HepG2 (cell line): Measurements from ENCODE around the gene ACADVL. TPM values are rescaled to one million over a fixed set of nuclear protein-coding genes. Genes with fewer than 3 reads are reported as not detected.
A peak's percentile ranks its signal among the peaks of the same experiment; 100 is the strongest.

Experiments
- ATAC-seq: fragments of 200-7000 bp; cut with Tn5 transposase; 3 replicates; pipeline ENCODE4 v1.9.1; 2020; ENCODE audit warnings: mild to moderate bottlenecking, moderate library complexity
- BruUV-seq: library from RNA; stranded (reverse); fragments of 400-500 nt; replicated peaks from 2 replicates; lab custom pipeline; 2021; lab: Mats Ljungman, UMichigan
- CTCF ChIA-PET: fragments of 300-600 bp; formaldehyde crosslinking; extraction: SDS; loops from one replicate; lab custom pipeline; 2021; ENCODE audit warnings: low total read pairs, inconsistent platforms, low intra/inter-chr PET ratio; lab: Yijun Ruan, JAX
- POLR2A ChIA-PET: fragments of 350-600 bp; sonication (Branson Sonifier 250); formaldehyde crosslinking; loops from one replicate; lab custom pipeline; 2020; ENCODE audit warnings: antibody characterized with exemption, inconsistent platforms; lab: Yijun Ruan, JAX
- DNase-seq: peaks from one replicate; pipeline ENCODE4 v3.0.0-alpha.2; 2015; ENCODE audit warnings: low spot score
- FAIRE-seq: peaks from 3 replicates; lab custom pipeline; 2011; peaks lifted over from hg19 to GRCh38; lab: Jason Lieb, UNC
- H2AFZ ChIP-seq: one replicate; pipeline ENCODE4 v1.6.1; 2011; ENCODE audit warnings: low read length, inconsistent platforms
- H3K27ac ChIP-seq: fragments of 300-600 bp; 3 replicates; pipeline ENCODE4 v1.8.0; 2011; ENCODE audit warnings: mixed run types, mild to moderate bottlenecking, mixed read lengths, low read length, inconsistent platforms; ENCODE audit not compliant: insufficient read depth; ENCODE audit errors: extremely low read length
- H3K27me3 ChIP-seq, 2 experiments: fragments of 200-600 bp in 1 of 2; 2 replicates in 1 of 2; 3 replicates in 1 of 2; pipeline versions ENCODE4 v1.6.0 to v1.8.0; 2011; ENCODE audit warnings: low read length in 2 of 2, mild to moderate bottlenecking in 2 of 2, moderate library complexity in 2 of 2, inconsistent platforms in 1 of 2; ENCODE audit not compliant: insufficient read depth in 2 of 2, control insufficient read depth in 1 of 2
- H3K36me3 ChIP-seq, 2 experiments: fragments of 200-600 bp in 1 of 2; replicated peaks in 1 of 2; 2 replicates in 1 of 2; 3 replicates in 1 of 2; pipeline versions ENCODE4 v1.5.1 to v1.8.0; 2011; ENCODE audit warnings: low read length in 2 of 2, inconsistent platforms in 1 of 2; ENCODE audit not compliant: insufficient read depth in 2 of 2, control insufficient read depth in 1 of 2
- H3K4me1 ChIP-seq: 2 replicates; pipeline ENCODE4 v1.5.1; 2012; ENCODE audit warnings: low read length, inconsistent platforms; ENCODE audit not compliant: insufficient read depth
- H3K4me2 ChIP-seq: 2 replicates; pipeline ENCODE4 v1.6.0; 2011; ENCODE audit warnings: low read depth, low read length, inconsistent platforms
- H3K4me3 ChIP-seq, 3 experiments: fragments of 200-600 bp in 1 of 3; sonication (generic), shearing (Covaris generic) in 1 of 3; replicated peaks in 1 of 3; 2 replicates each; pipeline ENCODE4 v1.5.1; 2011 to 2016; ENCODE audit warnings: low read length in 3 of 3, inconsistent platforms in 2 of 3, low read depth in 2 of 3, mild to moderate bottlenecking in 2 of 3, control low read depth in 1 of 3, mixed read lengths in 1 of 3; ENCODE audit not compliant: insufficient read depth in 1 of 3
- H3K79me2 ChIP-seq: one replicate; pipeline ENCODE4 v1.6.1; 2011; ENCODE audit warnings: low read length, inconsistent platforms; ENCODE audit not compliant: insufficient read depth
- H3K9ac ChIP-seq: 2 replicates; pipeline ENCODE4 v1.6.0; 2011; ENCODE audit warnings: mild to moderate bottlenecking, low read depth, low read length, inconsistent platforms; ENCODE audit not compliant: insufficient read depth
- H3K9me3 ChIP-seq: 2 replicates; pipeline ENCODE4 v1.5.1; 2012; ENCODE audit warnings: mild to moderate bottlenecking, low read length
- H4K20me1 ChIP-seq: 2 replicates; pipeline ENCODE4 v1.6.0; 2011; ENCODE audit warnings: inconsistent platforms, mild to moderate bottlenecking, low read length, moderate library complexity; ENCODE audit not compliant: insufficient read depth
- FUBP1 ChIP-seq: sonication (generic); formaldehyde crosslinking; IDR thresholded peaks from 2 replicates; pipeline ENCODE4 v1.5.1; 2020; ENCODE audit warnings: missing genetic modification reagents, mild to moderate bottlenecking, borderline replicate concordance
- HNF1B ChIP-seq: sonication (generic); formaldehyde crosslinking; IDR thresholded peaks from 2 replicates; pipeline ENCODE4 v1.5.1; 2020; ENCODE audit warnings: mild to moderate bottlenecking, moderate library complexity, missing genetic modification reagents
- NR1H2 ChIP-seq: sonication (generic); formaldehyde crosslinking; IDR thresholded peaks from 2 replicates; pipeline ENCODE4 v1.8.1; 2022; ENCODE audit warnings: low read depth, missing genetic modification reagents, borderline replicate concordance
- POLR2AphosphoS5 ChIP-seq: IDR thresholded peaks from 2 replicates; pipeline ENCODE4 v1.6.1; 2012; ENCODE audit warnings: low read depth, low read length
- SNAPC4 ChIP-seq: sonication (generic); formaldehyde crosslinking; IDR thresholded peaks from 2 replicates; pipeline ENCODE4 v1.4.0; 2020; ENCODE audit warnings: mild to moderate bottlenecking, missing genetic modification reagents
- TCF12 ChIP-seq, 2 experiments: fragments of 450-650 bp in 1 of 2; sonication (generic) in 1 of 2; formaldehyde crosslinking in 1 of 2; IDR thresholded peaks; 2 replicates each; pipeline versions ENCODE4 v1.6.1 to v1.8.0; 2017 to 2022; ENCODE audit warnings: antibody characterized with exemption in 1 of 2, mild to moderate bottlenecking in 1 of 2, missing genetic modification reagents in 1 of 2, moderate library complexity in 1 of 2
- ZBTB20 ChIP-seq: sonication (generic); formaldehyde crosslinking; IDR thresholded peaks from 2 replicates; pipeline ENCODE4 v1.8.1; 2023; ENCODE audit warnings: missing genetic modification reagents, low read depth, mild to moderate bottlenecking, borderline replicate concordance
- ZNF232 ChIP-seq: sonication (generic); formaldehyde crosslinking; IDR thresholded peaks from 2 replicates; pipeline ENCODE4 v1.4.0; 2020; ENCODE audit warnings: missing genetic modification reagents, borderline replicate concordance
- ZNF607 ChIP-seq: sonication (generic); formaldehyde crosslinking; IDR thresholded peaks from 2 replicates; pipeline ENCODE4 v1.5.1; 2020; ENCODE audit warnings: missing genetic modification reagents, mild to moderate bottlenecking, borderline replicate concordance
- ZXDC ChIP-seq: sonication (generic); formaldehyde crosslinking; IDR thresholded peaks from 2 replicates; pipeline ENCODE4 v1.5.0; 2020; ENCODE audit warnings: mild to moderate bottlenecking, missing genetic modification reagents
- WGBS: methylation state at CpG from one replicate; pipeline ENCODE4 v1.1.6; 2017; ENCODE audit warnings: low lambda C conversion rate; 5-methylcytosine and 5-hydroxymethylcytosine counted together
- in situ Hi-C: cut with HindIII; loops from 2 replicates; pipeline ENCODE4 v1.10.0; 2017; ENCODE audit warnings: low pct_unique_long_range_greater_than_20kb; ENCODE audit not compliant: extremely low pct_ligation_motif_present
- intact Hi-C: fragments of 100-400 bp; cut with micrococcal nuclease; formaldehyde crosslinking; loops from one replicate; pipeline ENCODE4 v1.10.0; 2022; ENCODE audit not compliant: unreplicated experiment
- polyA plus RNA-seq, 8 experiments: library from polyadenylated mRNA; depleted of rRNA in 3 of 8; stranded (reverse) in 7 of 8; unstranded in 1 of 8; fragments of >200 nt; fragmentation: Illumina TruSeq in 4 of 8; extraction: Trizol in 4 of 8; gene quantifications; 2 replicates each; pipeline versions ENCODE4 v1.2.1 to v1.2.3, GENCODE V29; 2011 to 2016; ENCODE audit warnings: low read depth in 4 of 8, missing spikeins in 1 of 8, mixed read lengths in 1 of 8; ENCODE audit not compliant: insufficient read depth in 1 of 8
- total RNA-seq, 5 experiments: library from RNA; depleted of rRNA; stranded (reverse); fragments of >200 nt; fragmentation: Illumina TruSeq; extraction: Trizol; gene quantifications; 2 replicates each; pipeline ENCODE4 v1.2.3, GENCODE V29; 2016; ENCODE audit warnings: low read depth in 1 of 5

The ACADVL gene
- total and polyA plus RNA-seq, 2 of the 13 experiments (the other 11 are each of a cell fraction or from before 2014, with no cell fraction given) = 219 to 412 TPM

GRCh38 chr17:7219229-7219811, 418 bp upstream of the ACADVL start:
- in situ Hi-C loops = loop anchor here (5.0 kb wide), 1 partner anchor 42 kb away; the partner anchor contains the start of gene ASGR1
- intact Hi-C loops = no loop called here
- BruUV-seq = no TSS peak
- no peak for TF ChIP-seq NR1H2 (CRISPR knock-in tag)
- TF ChIP-seq ZXDC = no peak
- TF ChIP-seq FUBP1 = no peak
- TF ChIP-seq HNF1B (CRISPR knock-in tag) = 0 out of 2 replicates have a peak, but pooled peaks have one; percentile 15
- TF ChIP-seq POLR2AphosphoS5 = no peak
- no peak for TF ChIP-seq SNAPC4 (CRISPR knock-in tag)
- peak; percentile 76; the same call in 1 of the 2 replicates for TF ChIP-seq ZBTB20
- TF ChIP-seq ZNF232 (CRISPR knock-in tag) = 0 out of 2 replicates have a peak, but pooled peaks have one; percentile 60
- no peak for TF ChIP-seq TCF12 (IDR thresholded peaks at IDR 0.05)
- no peak for TF ChIP-seq TCF12 (CRISPR knock-in tag; IDR thresholded peaks at IDR 0.05)
- no peak for TF ChIP-seq ZNF607 (CRISPR knock-in tag)

More at GRCh38 chr17:7219229-7219811, 418 bp upstream of the ACADVL start:
- no peak; the same call in 1 of the 3 replicates for ATAC-seq
- Histone ChIP-seq H3K36me3 (peaks cover 5 to 34% of the 10 kb centered on the region in 2 experiments; a peak in 4 of 5 replicates), H3K9me3 (no peaks in the 10 kb centered on the region), H3K4me3 (peak overlapping the region; percentile 73 to 93 (median 90)), H3K79me2 (peaks cover 14% of the 10 kb centered on the region), H3K4me2 (peak overlapping the region; percentile 99), H3K4me1 (peaks cover 67% of the 10 kb centered on the region), H3K9ac (peak overlapping the region; percentile 90), H3K27me3 (peaks cover 0 to 4% of the 10 kb centered on the region in 2 experiments; a peak in 2 of 5 replicates), H3K27ac (peak overlapping the region; percentile 96), H4K20me1 (peaks cover 10% of the 10 kb centered on the region; the same call in 1 of the 2 replicates), H2AFZ (peak overlapping the region; percentile 68)
- CTCF ChIA-PET = no interaction called here
- POLR2A ChIA-PET = interaction anchor here (0.6 to 6.8 kb wide), 23 partner anchors 10 to 183 kb away, joined by 3 to 140 read pairs (median 7); partner anchors contain the start of genes ASGR1, ASGR2, CTDNEP1 and DVL2
- no peak for DNase-seq
- FAIRE-seq = no peak
- WGBS = 1% methylated on average over 11 of the region's 12 CpGs
